Stimulated activated CD8-positive, alpha-beta memory T cell treated with anti-CD3 and anti-CD28 coated beads, Interleukin-4, amount 100 ng/mL, for 4 hours (primary cell): ENCODE data around the gene C1QL2.

Source experiments
- DNase-seq, 2 donors: peaks; one replicate each; pipeline ENCODE4 v3.0.0-alpha.2; 2020; ENCODE audit warnings: low read depth in 2 of 2, low spot score in 1 of 2

Gene C1QL2

DNA sequence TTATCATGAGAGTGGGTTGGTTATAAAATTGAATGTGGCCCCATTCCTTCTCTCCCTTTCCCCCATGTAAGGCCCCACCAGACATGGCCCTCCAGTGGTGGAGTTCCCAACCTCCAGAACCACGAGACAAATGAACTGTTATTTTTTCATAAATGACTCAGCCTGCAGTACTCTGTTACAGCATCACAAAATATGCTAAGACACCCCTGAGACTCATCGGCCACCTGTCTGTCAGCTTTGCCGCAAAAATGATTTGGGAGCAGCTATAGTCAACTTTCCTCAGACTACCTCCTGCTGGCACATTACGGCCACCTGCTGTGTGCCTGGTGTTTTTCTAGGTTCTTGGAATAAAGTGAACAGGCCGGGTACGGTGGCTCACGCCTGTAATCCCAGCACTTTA is 21.4 kb upstream of the C1QL2 start:
- no peak for DNase-seq

- DNase-seq: no peak
These were observed 20.7 kb upstream of the C1QL2 start for GRCh38 chr2:119179202-119179601.

DNA sequence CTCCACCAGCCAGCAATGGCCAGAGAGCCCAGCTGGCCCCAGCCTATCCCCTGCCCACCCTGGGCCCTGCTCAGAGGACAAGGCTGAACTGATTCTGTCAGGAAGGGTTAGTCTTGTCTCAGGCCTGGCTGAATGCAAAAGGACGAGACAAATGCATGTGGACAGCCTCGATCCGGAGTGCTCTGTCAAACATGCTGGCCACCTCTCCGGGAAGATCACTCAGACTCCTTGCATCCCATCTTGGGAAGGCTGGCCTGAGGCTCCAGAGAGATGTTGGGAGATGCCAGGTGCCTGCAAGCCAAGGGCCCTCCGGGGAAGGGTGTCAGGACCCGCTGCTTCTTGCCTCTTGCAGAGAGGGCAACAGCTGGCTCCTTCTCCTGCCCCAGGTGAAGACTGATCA is 20.2 kb upstream of the C1QL2 start:
- no peak for DNase-seq

DNA sequence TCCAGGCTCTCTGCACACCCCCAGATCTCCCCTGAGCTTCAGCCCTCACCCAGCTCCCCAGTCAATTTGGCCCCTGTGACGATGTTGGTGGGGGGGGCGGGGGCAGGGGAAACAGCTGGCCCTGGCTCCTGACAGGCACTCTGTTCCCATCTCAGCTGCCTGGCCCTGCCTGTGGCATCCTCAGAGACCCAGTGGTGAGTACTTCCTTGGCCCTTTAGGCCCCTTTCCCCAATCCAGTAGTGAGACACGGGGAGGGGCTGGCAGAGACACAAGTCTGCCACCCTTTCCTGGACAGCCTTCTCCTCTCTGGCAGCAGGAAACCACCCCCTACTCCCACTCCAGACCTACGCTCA is 19.3 kb upstream of the C1QL2 start:
- no peak for DNase-seq

- no peak for DNase-seq
These were observed 18.8 kb upstream of the C1QL2 start for GRCh38 chr2:119177171-119177837.

GRCh38 chr2:119175517-119175916 is 17.0 kb upstream of the C1QL2 start:
- no peak for DNase-seq

DNA sequence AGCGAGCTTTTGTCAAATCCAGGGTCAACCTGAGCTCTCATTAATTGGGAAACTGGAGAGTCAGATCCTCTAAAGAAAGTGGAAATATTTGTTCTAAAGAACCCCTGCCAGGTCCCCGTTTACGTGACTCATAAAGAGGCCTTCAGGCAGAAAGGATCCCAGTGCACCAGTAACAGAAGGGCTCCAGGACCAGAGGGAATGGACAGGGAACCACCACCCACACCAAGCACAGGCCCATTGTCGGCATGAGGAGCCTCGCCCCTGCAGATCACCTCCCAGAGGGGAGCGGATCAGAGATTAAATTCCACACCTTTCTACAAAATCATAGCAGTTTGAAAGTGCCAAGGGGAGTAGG is 16.4 kb upstream of the C1QL2 start:
- DNase-seq: no peak

GRCh38 chr2:119174216-119174992 is 15.9 kb upstream of the C1QL2 start:
- DNase-seq: peak; percentile 5 to 13

- DNase-seq: no peak
These were observed 15.1 kb upstream of the C1QL2 start for GRCh38 chr2:119173556-119174060.

- no peak for DNase-seq
These were observed 12.0 kb upstream of the C1QL2 start for GRCh38 chr2:119170504-119170903.

DNA sequence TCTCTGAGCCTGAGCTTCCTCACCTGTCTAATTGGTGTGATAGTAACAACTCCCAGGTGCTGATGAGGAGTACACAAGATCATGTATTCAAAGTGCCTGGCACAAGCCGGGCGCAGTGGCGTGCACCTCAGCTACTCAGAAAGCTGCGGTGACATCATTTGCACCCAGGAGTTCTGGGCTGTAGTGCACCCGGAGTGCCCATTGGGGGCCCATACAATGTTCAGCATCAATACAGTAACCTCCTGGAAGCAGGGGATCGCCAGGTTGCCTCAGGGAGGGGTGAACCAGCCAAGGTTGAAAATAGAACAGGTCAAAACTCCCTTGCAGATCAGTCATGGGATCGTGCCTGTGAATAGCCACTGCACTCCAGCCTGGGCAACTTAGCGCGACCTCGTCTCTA is 11.2 kb upstream of the C1QL2 start:
- DNase-seq: no peak

- DNase-seq: no peak
These were observed 1.9 kb upstream of the C1QL2 start for GRCh38 chr2:119160361-119160990.

DNA sequence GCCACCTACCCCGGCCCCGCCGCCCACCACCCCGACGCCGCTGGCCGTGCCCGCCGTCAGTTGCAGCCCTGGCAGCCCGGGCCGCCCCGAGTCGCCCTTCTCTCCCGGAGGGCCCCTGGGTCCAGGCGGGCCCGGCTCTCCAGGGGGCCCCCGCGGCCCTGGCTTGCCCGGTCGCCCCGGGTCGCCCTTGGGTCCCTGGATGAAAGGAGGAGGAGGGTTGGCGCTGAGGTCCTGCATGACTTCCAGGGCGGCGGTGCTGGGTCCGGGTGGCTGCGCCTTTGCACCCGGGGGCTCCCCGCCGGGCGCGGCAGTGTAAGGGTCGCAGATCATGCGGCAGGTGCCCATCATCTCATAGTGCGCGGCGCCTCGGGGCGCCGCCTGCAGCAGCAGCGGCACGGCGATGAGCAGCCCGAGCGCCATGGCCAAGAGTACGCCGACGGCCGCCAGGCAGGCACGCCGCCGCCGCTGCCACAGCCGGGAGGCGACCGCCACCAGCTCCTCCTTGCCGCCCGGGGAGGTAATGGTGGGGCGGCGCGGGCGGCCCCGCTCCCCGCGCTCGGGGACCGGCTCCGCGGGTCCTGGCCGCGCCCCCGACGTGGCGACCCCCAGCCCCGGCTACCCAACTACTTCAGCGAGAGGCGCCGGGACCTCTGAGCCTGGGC is 570 bp downstream of the C1QL2 start:
- no peak for DNase-seq

GRCh38 chr2:119156891-119157773 is 1.4 kb downstream of the C1QL2 start:
- no peak for DNase-seq

GRCh38 chr2:119156105-119156890 is 2.3 kb downstream of the C1QL2 start:
- no peak for DNase-seq

DNA sequence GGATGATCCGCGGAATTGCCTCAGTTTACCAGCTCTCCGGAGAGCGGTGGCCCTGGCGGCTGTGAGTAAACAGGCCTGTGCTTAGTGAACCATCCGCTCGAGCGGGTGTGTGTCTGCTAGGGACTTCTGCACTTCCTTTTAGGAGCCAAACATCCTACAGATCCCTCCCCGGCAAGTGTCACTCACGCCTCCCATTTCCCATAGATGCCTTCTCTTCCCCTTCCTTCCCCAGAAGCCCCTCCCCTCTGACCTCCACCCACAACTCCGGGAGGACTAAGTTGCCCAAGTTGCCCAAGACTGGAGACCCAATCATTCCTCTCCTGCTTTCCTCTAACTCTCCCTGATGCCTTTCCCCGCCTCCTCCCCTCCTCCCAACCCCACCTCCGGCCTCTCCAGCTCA is 2.9 kb downstream of the C1QL2 start:
- no peak for DNase-seq

DNA sequence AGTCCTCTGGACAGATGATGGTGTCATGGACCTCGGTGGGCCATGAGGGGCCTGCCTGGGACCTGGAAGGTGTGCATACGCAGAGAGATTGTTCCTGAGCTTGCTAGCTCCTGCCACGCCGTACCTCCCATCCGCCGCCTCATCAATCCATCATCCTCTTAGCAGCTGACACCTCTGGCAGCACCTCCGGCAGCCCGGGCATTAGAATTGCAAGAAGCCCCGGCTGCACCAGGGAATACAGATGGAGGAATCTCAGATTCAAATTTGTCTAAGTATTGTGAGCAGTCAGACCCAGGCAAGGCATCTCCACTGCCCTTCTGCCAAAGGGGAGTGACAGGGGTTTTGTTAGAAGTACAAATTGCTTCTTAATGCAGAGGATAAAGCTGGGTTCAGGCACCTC is 4.5 kb downstream of the C1QL2 start:
- DNase-seq: no peak

DNA sequence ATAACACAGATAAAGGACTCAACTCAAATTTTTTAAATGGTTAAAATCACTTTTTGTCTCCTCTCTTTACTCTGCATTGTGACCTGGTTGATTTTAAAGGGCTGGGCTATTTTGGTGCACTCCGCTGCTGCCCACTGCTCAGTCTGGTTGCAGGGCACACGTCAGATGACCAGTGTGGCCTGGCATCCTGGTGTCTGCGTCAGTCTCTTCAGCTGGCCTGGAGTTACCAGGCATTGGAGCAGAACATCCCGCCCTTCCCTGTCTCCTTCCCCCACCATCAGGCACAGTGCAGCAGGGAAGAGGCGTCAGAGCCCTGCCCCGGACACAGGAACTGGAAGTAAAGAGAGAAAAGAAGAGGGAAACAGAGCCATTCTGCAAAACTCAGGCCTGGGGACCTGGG is 8.9 kb downstream of the C1QL2 start:
- DNase-seq: no peak

GRCh38 chr2:119147776-119148715 is 10.5 kb downstream of the C1QL2 start:
- no peak for DNase-seq
